H9 (cell line): Measurements from ENCODE around the gene COA4. TPM values are rescaled to one million over a fixed set of nuclear protein-coding genes. Genes with fewer than 3 reads are reported as not detected.

ENCODE experiments used
- DNase-seq: peaks from one replicate; pipeline ENCODE4 v3.0.0-alpha.2; 2017
- H2AFZ ChIP-seq: one replicate; pipeline ENCODE4 v1.6.1; 2013; ENCODE audit warnings: mild to moderate bottlenecking, low read length, control low read depth, moderate library complexity
- H2AK5ac ChIP-seq: 2 replicates; pipeline ENCODE4 v1.6.1; 2013; ENCODE audit warnings: low read length, control low read depth, mixed read lengths; ENCODE audit not compliant: insufficient read length
- H2BK120ac ChIP-seq: one replicate; pipeline ENCODE4 v1.6.1; 2013; ENCODE audit warnings: low read depth, mild to moderate bottlenecking, low read length, control low read depth, inconsistent platforms; ENCODE audit not compliant: poor library complexity, severe bottlenecking
- H2BK12ac ChIP-seq: 2 replicates; pipeline ENCODE4 v1.6.1; 2013; ENCODE audit warnings: low read length, control low read depth, mixed read lengths, low read depth; ENCODE audit not compliant: insufficient read length
- H2BK15ac ChIP-seq: 2 replicates; pipeline ENCODE4 v1.6.1; 2013; ENCODE audit warnings: low read depth, low read length, control low read depth
- H2BK20ac ChIP-seq: one replicate; pipeline ENCODE4 v1.6.1; 2013; ENCODE audit warnings: low read depth, mild to moderate bottlenecking, low read length, control low read depth, inconsistent platforms; ENCODE audit not compliant: poor library complexity, severe bottlenecking
- H2BK5ac ChIP-seq: 2 replicates; pipeline ENCODE4 v1.6.1; 2013; ENCODE audit warnings: low read length, control low read depth, mixed read lengths; ENCODE audit not compliant: insufficient read length
- H3K14ac ChIP-seq: 2 replicates; pipeline ENCODE4 v1.6.1; 2013; ENCODE audit warnings: low read length, control low read depth; ENCODE audit not compliant: insufficient read depth
- H3K18ac ChIP-seq: 2 replicates; pipeline ENCODE4 v1.6.1; 2013; ENCODE audit warnings: low read depth, mild to moderate bottlenecking, mixed read lengths, low read length, control low read depth; ENCODE audit not compliant: insufficient read length
- H3K23ac ChIP-seq: 2 replicates; pipeline ENCODE4 v1.6.1; 2013; ENCODE audit warnings: low read length, control low read depth, mixed read lengths, low read depth; ENCODE audit not compliant: insufficient read length
- H3K23me2 ChIP-seq: 2 replicates; pipeline ENCODE4 v1.6.1; 2013; ENCODE audit warnings: low read depth, mild to moderate bottlenecking, mixed read lengths, low read length, control low read depth; ENCODE audit not compliant: insufficient read length, poor library complexity, severe bottlenecking
- H3K27ac ChIP-seq: 2 replicates; pipeline ENCODE4 v1.5.1; 2013; ENCODE audit warnings: low read length, control low read depth, mixed read lengths, low read depth; ENCODE audit not compliant: insufficient read length
- H3K27me3 ChIP-seq: 2 replicates; pipeline ENCODE4 v1.6.1; 2013; ENCODE audit warnings: low read length, control low read depth, inconsistent platforms; ENCODE audit not compliant: insufficient read depth
- H3K4ac ChIP-seq: 2 replicates; pipeline ENCODE4 v1.6.1; 2013; ENCODE audit warnings: low read depth, mild to moderate bottlenecking, control low read depth, inconsistent platforms, low read length, moderate library complexity
- H3K4me1 ChIP-seq: 2 replicates; pipeline ENCODE4 v1.6.1; 2013; ENCODE audit warnings: low read length, control low read depth, inconsistent platforms; ENCODE audit not compliant: insufficient read depth
- H3K4me2 ChIP-seq: 2 replicates; pipeline ENCODE4 v1.6.1; 2013; ENCODE audit warnings: low read length, control low read depth, mixed read lengths; ENCODE audit not compliant: insufficient read length, insufficient read depth
- H3K56ac ChIP-seq: 2 replicates; pipeline ENCODE4 v1.6.1; 2013; ENCODE audit warnings: low read depth, mild to moderate bottlenecking, mixed read lengths, low read length, control low read depth; ENCODE audit not compliant: insufficient read length
- H3K79me1 ChIP-seq: 2 replicates; pipeline ENCODE4 v1.6.1; 2013; ENCODE audit warnings: low read depth, mild to moderate bottlenecking, moderate library complexity, low read length, control low read depth, inconsistent platforms; ENCODE audit not compliant: insufficient read depth, poor library complexity, severe bottlenecking
- H3K79me2 ChIP-seq: 2 replicates; pipeline ENCODE4 v1.6.1; 2013; ENCODE audit warnings: low read length, control low read depth, inconsistent platforms; ENCODE audit not compliant: insufficient read depth
- H3K9ac ChIP-seq: 2 replicates; pipeline ENCODE4 v1.6.1; 2013; ENCODE audit warnings: low read length, control low read depth, mixed read lengths; ENCODE audit not compliant: insufficient read length; ENCODE audit errors: extremely low read depth
- H3K9me3 ChIP-seq: one replicate; pipeline ENCODE4 v1.6.1; 2013; ENCODE audit warnings: low read depth, low read length, inconsistent platforms; ENCODE audit not compliant: control insufficient read depth
- H3T11ph ChIP-seq: one replicate; pipeline ENCODE4 v1.6.1; 2013; ENCODE audit warnings: mild to moderate bottlenecking, low read length, control low read depth, inconsistent platforms
- H4K20me1 ChIP-seq: one replicate; pipeline ENCODE4 v1.6.1; 2013; ENCODE audit not compliant: control insufficient read depth, insufficient read length, insufficient read depth
- H4K5ac ChIP-seq: 2 replicates; pipeline ENCODE4 v1.6.1; 2013; ENCODE audit warnings: low read depth, mild to moderate bottlenecking, mixed read lengths, low read length, control low read depth; ENCODE audit not compliant: insufficient read length
- H4K8ac ChIP-seq: replicated peaks from 2 replicates; pipeline ENCODE4 v1.6.1; 2013; ENCODE audit warnings: low read length, control low read depth, mixed read lengths, low read depth; ENCODE audit not compliant: insufficient read length
- H4K91ac ChIP-seq: 2 replicates; pipeline ENCODE4 v1.6.1; 2013; ENCODE audit warnings: low read depth, mild to moderate bottlenecking, moderate library complexity, mixed read lengths, low read length, control low read depth; ENCODE audit not compliant: insufficient read length
- H3K27ac Mint-ChIP-seq, 3 experiments: 2 replicates in 2 of 3; 3 replicates in 1 of 3; pipeline ENCODE4 v1.8.0; 2020 to 2021; ENCODE audit warnings: mixed read lengths in 3 of 3, mild to moderate bottlenecking in 1 of 3, moderate library complexity in 1 of 3
- H3K27me3 Mint-ChIP-seq: 2 replicates; pipeline ENCODE4 v1.8.0; 2021; ENCODE audit warnings: low read depth, mild to moderate bottlenecking, moderate library complexity, mixed read lengths
- H3K36me3 Mint-ChIP-seq, 3 experiments: 2 replicates in 2 of 3; 3 replicates in 1 of 3; pipeline ENCODE4 v1.8.0; 2020 to 2021; ENCODE audit warnings: low read depth in 3 of 3, mixed read lengths in 3 of 3; ENCODE audit not compliant: insufficient read depth in 1 of 3
- H3K4me1 Mint-ChIP-seq, 2 experiments: 2 replicates each; pipeline ENCODE4 v1.8.0; 2020; ENCODE audit warnings: mixed read lengths in 2 of 2
- H3K4me3 Mint-ChIP-seq, 2 experiments: 2 replicates in 1 of 2; 3 replicates in 1 of 2; pipeline ENCODE4 v1.8.0; 2020 to 2021; ENCODE audit warnings: mild to moderate bottlenecking in 2 of 2, mixed read lengths in 2 of 2, moderate library complexity in 1 of 2
- H3K9me3 Mint-ChIP-seq, 2 experiments: 2 replicates in 1 of 2; 3 replicates in 1 of 2; pipeline ENCODE4 v1.8.0; 2020; ENCODE audit warnings: mild to moderate bottlenecking in 2 of 2, mixed read lengths in 2 of 2, moderate library complexity in 1 of 2
- CTCF ChIP-seq: fragments of 200-600 bp; sonication (generic); conservative IDR thresholded peaks from 3 replicates; pipeline ENCODE4 v1.8.0; 2021; ENCODE audit warnings: antibody characterized with exemption, mild to moderate bottlenecking
- WGBS: extraction: QIAGEN DNeasy Blood & Tissue Kit; methylation state at CpG from one replicate; pipeline ENCODE4 v1.1.7; 2013; ENCODE audit warnings: missing lambda C conversion rate, low lambda C conversion rate, mixed read lengths; ENCODE audit not compliant: insufficient read length; ENCODE audit errors: extremely low coverage; 5-methylcytosine and 5-hydroxymethylcytosine counted together
- total RNA-seq: library from RNA; stranded (reverse); gene quantifications from 2 replicates; pipeline ENCODE4 v1.2.1, GENCODE V29; 2021

The COA4 gene
- total RNA-seq, 1 experiment from 2014 or later, result 116 TPM

GRCh38 chr11:73860202-73860601 is 16.4 kb downstream of the COA4 start:
- H3K4ac ChIP-seq, result no peak overlapping the region
- WGBS, result no CpG with 5 or more reads among the region's 2 CpGs
- H3K79me1 ChIP-seq, result no peaks in the 10 kb centered on the region
- DNase-seq, result no peak
- no peak for TF ChIP-seq CTCF
- Mint-ChIP-seq H3K27me3 (no peaks in the 10 kb centered on the region), H3K27ac (no peak overlapping the region; a peak in 1 of 7 replicates), H3K9me3 (no peaks in the 10 kb centered on the region), H3K36me3 (peaks cover 5 to 12% (median 5%) of the 10 kb centered on the region in 3 experiments), H3K4me3 (no peak overlapping the region), H3K4me1 (peaks cover 2 to 13% of the 10 kb centered on the region in 2 experiments)
- no peak overlapping the region for H3K56ac ChIP-seq
- no peak overlapping the region for H3K9ac ChIP-seq
- H3K27me3 ChIP-seq, result no peaks in the 10 kb centered on the region
- 0 out of 2 replicates have a peak, but pooled peaks cover 3% of the 10 kb centered on the region for H3K4me1 ChIP-seq
- H2BK12ac ChIP-seq, result no peak overlapping the region
- H4K91ac ChIP-seq, result no peak overlapping the region
- no peaks in the 10 kb centered on the region for H4K20me1 ChIP-seq
- no peak overlapping the region for H4K5ac ChIP-seq
- H2BK120ac ChIP-seq, result no peak overlapping the region
- H3K23ac ChIP-seq, result no peak overlapping the region
- H2BK20ac ChIP-seq, result no peak overlapping the region
- no peak overlapping the region for H3K18ac ChIP-seq
- H2AFZ ChIP-seq, result no peak overlapping the region
- no peak overlapping the region for H3K14ac ChIP-seq
- H2BK5ac ChIP-seq, result no peak overlapping the region
- H2AK5ac ChIP-seq, result no peak overlapping the region
- no peaks in the 10 kb centered on the region for H3K9me3 ChIP-seq
- no peaks in the 10 kb centered on the region for H3K23me2 ChIP-seq
- no peak overlapping the region for H4K8ac ChIP-seq
- no peak overlapping the region for H3K4me2 ChIP-seq
- H3K27ac ChIP-seq, result no peak overlapping the region
- no peaks in the 10 kb centered on the region for H3K79me2 ChIP-seq
- no peak overlapping the region for H2BK15ac ChIP-seq
- H3T11ph ChIP-seq, result no peak overlapping the region
